Endothelial cell of umbilical vein (primary cell): Measurements from ENCODE around the gene RORC. TPM values are rescaled to one million over a fixed set of nuclear protein-coding genes. Genes with fewer than 3 reads are reported as not detected.

Experiments used
- Bru-seq: library from RNA; stranded (reverse); fragments of 400-500 nt; gene quantifications from one replicate; lab custom pipeline; 2021; lab: Mats Ljungman, UMichigan
- BruChase-seq, 2 experiments: library from RNA; stranded (reverse); fragments of 400-500 nt; gene quantifications; one replicate each; lab custom pipeline; 2021; lab: Mats Ljungman, UMichigan
- BruUV-seq: library from RNA; stranded (reverse); fragments of 400-500 nt; replicated peaks from 2 replicates; lab custom pipeline; 2021; lab: Mats Ljungman, UMichigan
- CTCF ChIA-PET: fragments of 300-600, 350-600 bp; sonication (Branson Sonifier 250); formaldehyde crosslinking; loops from one replicate; lab custom pipeline; 2021; ENCODE audit warnings: antibody characterized with exemption, inconsistent platforms; lab: Charles Lee
- POLR2A ChIA-PET: fragments of 300-600, 350-600 bp; sonication (Branson Sonifier 250); formaldehyde crosslinking; loops from one replicate; lab custom pipeline; 2021; ENCODE audit warnings: antibody characterized with exemption, inconsistent platforms; lab: Charles Lee
- DNase-seq: peaks from one replicate; pipeline ENCODE4 v3.0.0-alpha.2; 2011; ENCODE audit warnings: low read depth, low spot score
- FAIRE-seq: peaks from 2 replicates; lab custom pipeline; 2011; peaks lifted over from hg19 to GRCh38; lab: Jason Lieb, UNC
- H2AFZ ChIP-seq: 2 replicates; pipeline ENCODE4 v1.6.0; 2012; ENCODE audit warnings: low read depth, low read length, control low read depth, inconsistent platforms
- H3K27ac ChIP-seq: 2 replicates; pipeline ENCODE4 v1.5.1; 2011; ENCODE audit warnings: low read depth, mild to moderate bottlenecking, control low read depth, low read length, moderate library complexity; ENCODE audit not compliant: insufficient read depth
- H3K27me3 ChIP-seq, 2 experiments: 2 replicates each; pipeline versions ENCODE4 v1.6.0 to v1.6.1; 2011; ENCODE audit warnings: low read length in 2 of 2, mixed read lengths in 1 of 2; ENCODE audit not compliant: control insufficient read depth in 2 of 2, insufficient read depth in 2 of 2
- H3K36me3 ChIP-seq, 2 experiments: 2 replicates in 1 of 2; 3 replicates in 1 of 2; pipeline ENCODE4 v1.5.1; 2011; ENCODE audit warnings: low read length in 2 of 2, mild to moderate bottlenecking in 1 of 2, moderate library complexity in 1 of 2; ENCODE audit not compliant: control insufficient read depth in 2 of 2, insufficient read depth in 2 of 2; ENCODE audit errors: extremely low read depth in 1 of 2
- H3K4me1 ChIP-seq: 3 replicates; pipeline ENCODE4 v1.5.1; 2011; ENCODE audit warnings: mild to moderate bottlenecking, low read length; ENCODE audit not compliant: control insufficient read depth, insufficient read depth; ENCODE audit errors: extremely low read depth
- H3K4me2 ChIP-seq: 2 replicates; pipeline ENCODE4 v1.6.1; 2011; ENCODE audit warnings: low read length, control low read depth, mixed read lengths; ENCODE audit not compliant: insufficient read depth
- H3K4me3 ChIP-seq, 3 experiments: fragments of 200-600 bp in 1 of 3; sonication (generic), shearing (Covaris generic) in 1 of 3; replicated peaks in 1 of 3; 2 replicates each; pipeline ENCODE4 v1.5.1; 2011 to 2016; ENCODE audit warnings: control low read depth in 3 of 3, low read length in 3 of 3, mild to moderate bottlenecking in 2 of 3, inconsistent platforms in 1 of 3, low read depth in 1 of 3, moderate library complexity in 1 of 3; ENCODE audit not compliant: insufficient read depth in 1 of 3
- H3K79me2 ChIP-seq: 2 replicates; pipeline ENCODE4 v1.6.0; 2012; ENCODE audit warnings: low read length, inconsistent platforms; ENCODE audit not compliant: control insufficient read depth, insufficient read depth
- H3K9ac ChIP-seq: replicated peaks from 2 replicates; pipeline ENCODE3; 2011; ENCODE audit warnings: low read length, control low read depth; ENCODE audit not compliant: insufficient read depth; ENCODE audit errors: extremely low read depth
- H3K9me1 ChIP-seq: replicated peaks from 3 replicates; pipeline ENCODE4 v1.6.0; 2011; ENCODE audit warnings: mild to moderate bottlenecking, low read length; ENCODE audit not compliant: control insufficient read depth, insufficient read depth; ENCODE audit errors: extremely low read depth
- H3K9me3 ChIP-seq: replicated peaks from 2 replicates; pipeline ENCODE4 v1.5.1; 2012; ENCODE audit warnings: low read length, inconsistent platforms; ENCODE audit not compliant: control insufficient read depth, insufficient read depth
- H4K20me1 ChIP-seq: replicated peaks from 2 replicates; pipeline ENCODE3; 2011; ENCODE audit warnings: mild to moderate bottlenecking, low read length; ENCODE audit not compliant: control insufficient read depth, insufficient read depth; ENCODE audit errors: extremely low read depth
- CTCF ChIP-seq, 2 donors: IDR thresholded peaks; 1 replicate in 1 of 2; 2 replicates in 1 of 2; pipeline ENCODE4 v1.5.1; 2011; ENCODE audit warnings: low read length in 2 of 2, mild to moderate bottlenecking in 2 of 2, moderate library complexity in 2 of 2, control low read depth in 1 of 2, inconsistent platforms in 1 of 2, low read depth in 1 of 2; ENCODE audit not compliant: insufficient read depth in 1 of 2; ENCODE audit errors: extremely low read depth in 1 of 2
- EZH2 ChIP-seq: IDR thresholded peaks from 2 replicates; pipeline ENCODE4 v1.6.1; 2012; ENCODE audit warnings: borderline replicate concordance, low read depth, mild to moderate bottlenecking, moderate library complexity, low read length, inconsistent platforms; ENCODE audit not compliant: severe bottlenecking
- FOS ChIP-seq: IDR thresholded peaks from 2 replicates; pipeline ENCODE4 v1.6.1; 2011; ENCODE audit warnings: mild to moderate bottlenecking, low read length, moderate library complexity, borderline replicate concordance; ENCODE audit not compliant: insufficient read depth
- GATA2 ChIP-seq: IDR thresholded peaks from 2 replicates; pipeline ENCODE4 v1.7.0; 2011; ENCODE audit warnings: low read depth, mild to moderate bottlenecking, moderate library complexity, mixed read lengths, low read length; ENCODE audit not compliant: insufficient read length, insufficient read depth
- JUN ChIP-seq: IDR thresholded peaks from 2 replicates; pipeline ENCODE4 v1.6.1; 2011; ENCODE audit warnings: borderline replicate concordance, low read depth; ENCODE audit not compliant: insufficient read length, insufficient read depth
- MAX ChIP-seq: IDR thresholded peaks from 2 replicates; pipeline ENCODE4 v1.6.1; 2011; ENCODE audit not compliant: insufficient read depth, insufficient read length
- MYC ChIP-seq: IDR thresholded peaks from one replicate; pipeline ENCODE4 v1.6.1; 2011; ENCODE audit warnings: mild to moderate bottlenecking, low read depth, low read length
- POLR2A ChIP-seq: IDR thresholded peaks from 2 replicates; pipeline ENCODE4 v1.6.1; 2012; ENCODE audit warnings: low read depth, mild to moderate bottlenecking, control low read depth, low read length
- POLR2AphosphoS5 ChIP-seq: IDR thresholded peaks from 2 replicates; pipeline ENCODE4 v1.6.1; 2012; ENCODE audit warnings: low read depth, mild to moderate bottlenecking, control low read depth, low read length, moderate library complexity; ENCODE audit not compliant: insufficient read depth
- dilution Hi-C: fragments of 300-500 bp; cut with MboI; formaldehyde crosslinking; loops from one replicate; pipeline ENCODE4 v1.15.0; 2019; ENCODE audit warnings: low sequenced_read_pairs; ENCODE audit not compliant: extremely low pct_ligation_motif_present
- intact Hi-C: fragments of 100-400 bp; cut with micrococcal nuclease; formaldehyde crosslinking; loops from one replicate; pipeline ENCODE4 v1.10.0; 2022
- long read RNA-seq: library from polyadenylated mRNA; stranded (forward); transcript quantifications from one replicate; pipeline ENCODE4 v2.0.0, GENCODE V29; 2021
- polyA minus RNA-seq, 3 experiments: library from RNA; depleted of rRNA, polyadenylated mRNA; stranded (reverse); fragments of >200 nt; gene quantifications; 1 replicate in 1 of 3; 2 replicates in 2 of 3; pipeline ENCODE4 v1.2.3, GENCODE V29; 2011
- polyA plus RNA-seq, 4 experiments: library from polyadenylated mRNA; depleted of rRNA in 3 of 4; stranded (reverse) in 3 of 4; unstranded in 1 of 4; fragments of >200 nt; gene quantifications; 2 replicates each; pipeline versions ENCODE4 v1.2.1 to v1.2.3, GENCODE V29; 2011 to 2012; ENCODE audit warnings: missing spikeins in 1 of 4
- total RNA-seq: library from RNA; stranded (reverse); gene quantifications from 2 replicates; pipeline ENCODE4 v1.2.3, GENCODE V29; 2021

RORC gene
- not detected in 2 replicates for total RNA-seq
- polyA plus RNA-seq: not detected in 2 replicates
- not detected in 2 replicates for polyA plus RNA-seq (2011; cell fraction: cytosol; rRNA removed)
- not detected in 2 replicates for polyA plus RNA-seq (2011; cell fraction: nucleus; rRNA removed)
- polyA plus RNA-seq (2012): not detected in 2 replicates
- not detected in 2 replicates for polyA minus RNA-seq
- polyA minus RNA-seq (2011; cell fraction: cytosol; rRNA and poly(A)+ RNA removed): 7.6 TPM
- not detected in 2 replicates for polyA minus RNA-seq (2011; cell fraction: nucleus; rRNA and poly(A)+ RNA removed)
- percentile 4 among the genes with signal in this experiment for Bru-seq, nascent RNA
- BruChase-seq, experiment 1, labeled RNA remaining after a 6-hour chase: not detected
- not detected for BruChase-seq, experiment 2, labeled RNA remaining after a 2-hour chase
- long read RNA-seq: 0 reads

GRCh38 chr1:151831605-151832004 lies at the start of gene RORC:
TSS of gene RORC (minus strand) at chr1:151831802. CDS start at chr1:151831764, 38 bp downstream.
- H3K4me3 ChIP-seq: no peak within 1 kb of the TSS
- CTCF ChIA-PET: no interaction called here
- H3K4me1 ChIP-seq: peaks cover 11% of the 10 kb centered on the region
- no peaks in the 10 kb centered on the region for H3K79me2 ChIP-seq
- no peaks in the 10 kb centered on the region for H3K36me3 ChIP-seq
- intact Hi-C loops: no loop called here
- TF ChIP-seq JUN (no peak), GATA2 (no peak), FOS (no peak), POLR2A (no peak), POLR2AphosphoS5 (no peak), CTCF (IDR thresholded peaks at IDR 0.05; ENCODE audit: extremely low read depth in 1 of 2, insufficient read depth in 1 of 2, low read depth in 1 of 2, low read length in 2 of 2) (no peak), MAX (no peak), EZH2 (no peak), MYC (no peak)
- no peaks in the 10 kb centered on the region for H3K9me1 ChIP-seq
- no peak within 1 kb of the TSS for H3K9ac ChIP-seq
- DNase-seq (no peak), FAIRE-seq (no peak)
- H3K4me2 ChIP-seq: no peak within 1 kb of the TSS
- no peak within 1 kb of the TSS for H3K27ac ChIP-seq
- no TSS peak for BruUV-seq
- H3K27me3 ChIP-seq: no peaks in the 10 kb centered on the region
- H2AFZ ChIP-seq: no peak within 1 kb of the TSS
- POLR2A ChIA-PET: no interaction called here
- dilution Hi-C loops: no loop called here
- H4K20me1 ChIP-seq: no peaks in the 10 kb centered on the region
- H3K9me3 ChIP-seq: no peaks in the 10 kb centered on the region
